Gastrocnemius medialis (tissue), 4 donors: ENCODE data around the gene TAS2R31.

Source experiments
- POLR2A ChIP-seq, 2 donors: fragments of 450-650 bp; IDR thresholded peaks; one replicate each; pipeline ENCODE4 v1.6.1; 2017; ENCODE audit warnings: antibody characterized with exemption in 2 of 2, mild to moderate bottlenecking in 2 of 2, moderate library complexity in 2 of 2
- TF ChIP-seq, protein P1 (sequence below), 5 experiments: fragments of 450-650 bp in 3 of 5; fragments of 200-600 bp in 2 of 5; sonication (generic) in 2 of 5; IDR thresholded peaks in 4 of 5; conservative IDR thresholded peaks in 1 of 5; 1 replicate in 4 of 5; 2 replicates in 1 of 5; pipeline ENCODE4 v1.5.1; 2016 to 2019; ENCODE audit warnings: antibody characterized with exemption in 5 of 5, mild to moderate bottlenecking in 3 of 5, moderate library complexity in 3 of 5

DNA sequence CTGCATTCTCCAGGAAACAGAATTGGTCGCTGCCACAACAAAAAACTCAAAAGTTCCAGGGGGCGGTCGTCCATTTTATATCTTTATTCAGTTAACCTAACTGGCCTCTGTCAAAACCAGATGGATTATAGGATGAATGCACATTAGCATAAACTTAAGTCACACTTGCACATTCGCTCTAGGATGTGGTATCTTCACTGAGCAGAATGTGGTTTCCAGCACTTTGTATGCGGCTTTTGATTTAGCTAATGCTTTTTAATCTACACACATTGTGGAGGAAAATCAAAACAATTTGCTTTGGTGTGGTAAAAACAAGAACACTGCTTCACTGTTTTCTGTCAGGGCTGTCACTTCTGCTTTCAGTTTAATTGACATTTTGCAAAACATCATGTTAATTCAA lies 49.0 kb downstream of the TAS2R31 start:
- TF ChIP-seq, protein P1, sequence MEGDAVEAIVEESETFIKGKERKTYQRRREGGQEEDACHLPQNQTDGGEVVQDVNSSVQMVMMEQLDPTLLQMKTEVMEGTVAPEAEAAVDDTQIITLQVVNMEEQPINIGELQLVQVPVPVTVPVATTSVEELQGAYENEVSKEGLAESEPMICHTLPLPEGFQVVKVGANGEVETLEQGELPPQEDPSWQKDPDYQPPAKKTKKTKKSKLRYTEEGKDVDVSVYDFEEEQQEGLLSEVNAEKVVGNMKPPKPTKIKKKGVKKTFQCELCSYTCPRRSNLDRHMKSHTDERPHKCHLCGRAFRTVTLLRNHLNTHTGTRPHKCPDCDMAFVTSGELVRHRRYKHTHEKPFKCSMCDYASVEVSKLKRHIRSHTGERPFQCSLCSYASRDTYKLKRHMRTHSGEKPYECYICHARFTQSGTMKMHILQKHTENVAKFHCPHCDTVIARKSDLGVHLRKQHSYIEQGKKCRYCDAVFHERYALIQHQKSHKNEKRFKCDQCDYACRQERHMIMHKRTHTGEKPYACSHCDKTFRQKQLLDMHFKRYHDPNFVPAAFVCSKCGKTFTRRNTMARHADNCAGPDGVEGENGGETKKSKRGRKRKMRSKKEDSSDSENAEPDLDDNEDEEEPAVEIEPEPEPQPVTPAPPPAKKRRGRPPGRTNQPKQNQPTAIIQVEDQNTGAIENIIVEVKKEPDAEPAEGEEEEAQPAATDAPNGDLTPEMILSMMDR (IDR thresholded peaks at IDR 0.05 in 4 of 5, conservative IDR thresholded peaks at IDR 0.05 in 1 of 5), result no peak
- no peak for TF ChIP-seq POLR2A (IDR thresholded peaks at IDR 0.05)
